GM23248 (cell line): ENCODE measurements around the gene ADGRD1.

Source experiments
- EZH2 ChIP-seq: fragments of 200-600 bp; sonication (generic); IDR thresholded peaks from 2 replicates; pipeline ENCODE4 v1.6.1; 2018; ENCODE audit warnings: antibody characterized with exemption, mild to moderate bottlenecking; ENCODE audit not compliant: insufficient read depth, poor library complexity, severe bottlenecking
- EZH2phosphoT487 ChIP-seq: fragments of 200-600 bp; sonication (generic); IDR thresholded peaks from 2 replicates; pipeline ENCODE4 v1.6.1; 2018; ENCODE audit warnings: antibody characterized with exemption, moderate library complexity, mild to moderate bottlenecking, low read depth; ENCODE audit not compliant: insufficient read depth

DNA sequence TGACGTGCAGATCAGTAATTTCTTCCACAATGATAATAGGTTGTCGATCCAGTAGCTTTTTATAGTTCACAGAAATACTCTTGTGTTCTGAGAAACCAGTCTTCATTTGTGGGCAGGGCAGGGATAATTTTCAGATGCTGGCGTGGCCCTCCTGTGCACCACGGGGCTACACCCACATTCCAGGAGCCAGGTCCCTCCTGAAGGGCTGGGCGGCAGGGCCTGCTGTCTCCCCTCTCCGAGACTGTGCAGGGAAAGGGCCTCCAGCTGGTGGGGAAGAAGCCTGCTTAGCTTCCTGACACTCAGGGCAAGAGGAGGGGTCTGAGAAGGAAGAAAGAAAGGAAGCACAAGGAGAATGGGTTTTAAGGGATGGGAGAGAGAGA is 94.9 kb downstream of the ADGRD1 start:
- TF ChIP-seq EZH2: no peak
- TF ChIP-seq EZH2phosphoT487: no peak
